Prostate gland (tissue), 2 donors: ENCODE results near the gene CLGN.

Experiments
- CTCF ChIP-seq, 4 experiments: fragments of 200-600 bp in 2 of 4; fragments of 450-650 bp in 2 of 4; sonication (generic) in 2 of 4; IDR thresholded peaks; 1 replicate in 3 of 4; 2 replicates in 1 of 4; pipeline ENCODE4 v1.5.1; 2016 to 2019; ENCODE audit warnings: antibody characterized with exemption in 4 of 4, mild to moderate bottlenecking in 2 of 4, moderate library complexity in 2 of 4
- POLR2A ChIP-seq: fragments of 450-650 bp; IDR thresholded peaks from one replicate; pipeline ENCODE4 v1.6.1; 2016; ENCODE audit warnings: antibody characterized with exemption, mild to moderate bottlenecking

- TF ChIP-seq POLR2A (no peak), CTCF (IDR thresholded peaks at IDR 0.05) (no peak)
Measured at GRCh38 chr4:140363051-140363450, 64.4 kb downstream of the CLGN start.
